HG03066 (cell line): Measurements from ENCODE around the gene PGAM4.
"Not testable (repeated sequence)": the region's sequence is repeated elsewhere in the genome, so short reads cannot be mapped to it uniquely, and the experiment has no call there.

Experiments
- ATAC-seq: cut with Tn5 transposase; IDR thresholded peaks from one replicate; pipeline ENCODE4 v1.9.1; 2021; ENCODE audit warnings: low read depth; ENCODE audit not compliant: unreplicated experiment

The PGAM4 gene

GRCh38 chrX:77930581-77930980 lies 38.9 kb downstream of the PGAM4 start:
- no peak for ATAC-seq

DNA sequence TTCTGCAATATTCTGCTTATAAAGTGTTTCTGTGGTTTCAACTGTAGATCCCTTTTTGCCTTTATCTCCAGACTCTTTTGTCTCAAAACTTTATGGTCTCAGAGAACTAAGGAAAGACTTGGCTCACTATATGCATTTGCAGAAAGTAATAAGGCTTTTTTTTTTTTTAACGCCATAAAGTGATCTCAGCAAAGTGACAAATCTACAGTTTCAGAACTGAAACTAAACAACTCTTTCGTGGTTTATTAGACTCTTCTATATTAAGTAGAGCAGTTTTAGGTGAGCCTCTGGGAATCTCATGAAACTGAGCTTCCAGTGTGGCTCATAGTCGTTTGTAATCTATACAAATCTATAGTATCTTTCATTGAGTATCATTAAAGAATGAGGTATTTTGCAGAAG lies 43.7 kb downstream of the PGAM4 start:
- ATAC-seq: no peak

GRCh38 chrX:77924320-77924859 lies 45.0 kb downstream of the PGAM4 start:
- ATAC-seq: no peak

- no peak for ATAC-seq
Measured at GRCh38 chrX:77922787-77923186, 46.7 kb downstream of the PGAM4 start.

DNA sequence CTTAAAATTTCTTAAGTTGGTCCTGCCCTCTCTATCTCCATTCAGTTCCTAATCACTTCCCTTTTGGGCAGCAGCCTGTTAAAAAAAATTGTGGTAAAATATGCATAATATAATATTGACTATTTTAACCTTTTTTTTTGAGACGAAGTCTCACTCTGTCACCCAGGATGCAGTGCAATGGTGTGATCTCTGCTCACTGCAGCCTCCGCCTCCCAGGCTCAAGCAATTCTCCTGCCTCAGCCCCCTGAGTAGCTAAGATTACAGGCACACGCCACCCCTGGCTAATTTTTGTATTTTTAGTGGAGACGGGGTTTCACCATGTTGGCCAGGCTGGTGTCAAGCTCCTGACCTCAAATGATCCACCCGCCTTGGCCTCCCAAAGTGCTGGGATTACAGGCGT lies 50.1 kb downstream of the PGAM4 start:
- not testable (repeated sequence) for ATAC-seq

DNA sequence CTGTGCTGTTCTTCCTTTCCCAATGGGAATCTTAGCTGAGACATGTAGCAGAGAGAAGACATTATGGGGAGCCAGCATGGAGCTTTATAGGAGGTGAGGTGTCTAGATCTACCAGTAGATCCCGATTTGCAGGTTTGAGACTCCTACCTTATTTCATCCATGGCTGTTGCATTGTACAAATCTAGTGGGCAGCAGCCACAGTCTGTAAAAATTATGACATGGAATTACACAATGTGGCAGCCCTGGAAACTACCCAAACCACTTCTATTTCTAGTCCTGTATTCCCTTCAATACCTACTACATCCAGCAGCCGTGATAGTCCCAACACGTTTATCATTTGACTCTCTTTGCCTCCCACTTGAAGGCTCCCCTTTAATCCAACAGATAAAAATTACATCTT lies 50.9 kb downstream of the PGAM4 start:
- no peak for ATAC-seq
